OCI-LY7 (cell line): ENCODE results near the gene ATP9A. TPM values are rescaled to one million over a fixed set of nuclear protein-coding genes. Genes with fewer than 3 reads are reported as not detected.

ENCODE experiments used
- BruUV-seq: library from RNA; stranded (reverse); fragments of 400-500 nt; replicated peaks from 2 replicates; lab custom pipeline; 2021; lab: Mats Ljungman, UMichigan
- CTCF ChIA-PET: fragments of 300-600 bp; sonication (Branson Sonifier 250); formaldehyde crosslinking; loops from one replicate; lab custom pipeline; 2022; ENCODE audit warnings: antibody characterized with exemption; ENCODE audit not compliant: unreplicated experiment; lab: Charles Lee
- POLR2A ChIA-PET: fragments of 300-600 bp; sonication (Branson Sonifier 250); formaldehyde crosslinking; loops from one replicate; lab custom pipeline; 2022; ENCODE audit warnings: antibody characterized with exemption; lab: Charles Lee
- DNase-seq: peaks from one replicate; pipeline ENCODE4 v3.0.0-alpha.2; 2015; ENCODE audit warnings: low spot score
- H2AFZ ChIP-seq: fragments of 200-600 bp; sonication (generic), shearing (Covaris generic); 2 replicates; pipeline ENCODE4 v1.6.1; 2014; ENCODE audit warnings: mild to moderate bottlenecking, antibody characterized with exemption, low read length, moderate library complexity
- H3K27ac ChIP-seq: fragments of 200-600 bp; sonication (generic); 2 replicates; pipeline ENCODE4 v1.5.1; 2014; ENCODE audit warnings: mixed run types, low read depth, mild to moderate bottlenecking, moderate library complexity, low read length, inconsistent platforms; ENCODE audit not compliant: poor library complexity, severe bottlenecking
- H3K36me3 ChIP-seq: fragments of 200-600 bp; sonication (generic); 2 replicates; pipeline ENCODE4 v1.6.1; 2014; ENCODE audit warnings: mild to moderate bottlenecking, antibody characterized with exemption, low read length, moderate library complexity, mixed read lengths; ENCODE audit not compliant: insufficient read depth
- H3K4me1 ChIP-seq: fragments of 200-600 bp; sonication (generic); 2 replicates; pipeline ENCODE4 v1.5.1; 2014; ENCODE audit warnings: mild to moderate bottlenecking, low read length; ENCODE audit not compliant: insufficient read depth, poor library complexity, severe bottlenecking
- H3K4me2 ChIP-seq: fragments of 200-600 bp; sonication (generic); 2 replicates; pipeline ENCODE4 v1.6.1; 2014; ENCODE audit warnings: mild to moderate bottlenecking, low read length
- H3K4me3 ChIP-seq: fragments of 200-600 bp; sonication (generic); 2 replicates; pipeline ENCODE4 v1.5.1; 2014; ENCODE audit warnings: mild to moderate bottlenecking, low read depth, low read length; ENCODE audit not compliant: poor library complexity, severe bottlenecking
- H3K79me2 ChIP-seq: fragments of 200-600 bp; sonication (generic); 2 replicates; pipeline ENCODE4 v1.6.1; 2016; ENCODE audit warnings: low read depth, mild to moderate bottlenecking, low read length, moderate library complexity, mixed read lengths; ENCODE audit not compliant: insufficient read depth
- H3K9me2 ChIP-seq: fragments of 200-600 bp; sonication (generic); 2 replicates; pipeline ENCODE4 v1.6.1; 2016; ENCODE audit warnings: mild to moderate bottlenecking, low read length, mixed read lengths; ENCODE audit not compliant: insufficient read depth
- H3K9me3 ChIP-seq: fragments of 200-600 bp; sonication (generic); 2 replicates; pipeline ENCODE4 v1.6.1; 2014; ENCODE audit warnings: mild to moderate bottlenecking, mixed run types, low read length, mixed read lengths
- H4K20me1 ChIP-seq: fragments of 200-600 bp; sonication (generic); 2 replicates; pipeline ENCODE4 v1.6.1; 2014; ENCODE audit warnings: mild to moderate bottlenecking, antibody characterized with exemption, low read length, moderate library complexity, mixed read lengths; ENCODE audit not compliant: insufficient read depth
- CTCF ChIP-seq: fragments of 200-600 bp; sonication (generic); conservative IDR thresholded peaks from 2 replicates; pipeline ENCODE4 v1.5.1; 2014; ENCODE audit warnings: mild to moderate bottlenecking, antibody characterized with exemption, low read length, moderate library complexity, mixed read lengths
- EZH2phosphoT487 ChIP-seq: fragments of 200-600 bp; sonication (generic); IDR thresholded peaks from 2 replicates; pipeline ENCODE4 v1.6.1; 2018; ENCODE audit warnings: low read depth, borderline replicate concordance, mild to moderate bottlenecking, mixed run types, antibody characterized with exemption, low read length, moderate library complexity, mixed read lengths
- intact Hi-C: fragments of 100-400 bp; cut with micrococcal nuclease; formaldehyde crosslinking; loops from one replicate; pipeline ENCODE4 v1.10.0; 2022; ENCODE audit not compliant: unreplicated experiment
- total RNA-seq, 2 experiments: library from RNA; depleted of rRNA in 1 of 2; stranded (reverse); fragments of >200 nt in 1 of 2; shearing (Covaris generic) in 1 of 2; gene quantifications; 2 replicates each; pipeline ENCODE4 v1.2.3, GENCODE V29; 2014 to 2022

The ATP9A gene
- total RNA-seq, 2 experiments from 2014 or later, result 0.67 to 0.85 TPM

DNA sequence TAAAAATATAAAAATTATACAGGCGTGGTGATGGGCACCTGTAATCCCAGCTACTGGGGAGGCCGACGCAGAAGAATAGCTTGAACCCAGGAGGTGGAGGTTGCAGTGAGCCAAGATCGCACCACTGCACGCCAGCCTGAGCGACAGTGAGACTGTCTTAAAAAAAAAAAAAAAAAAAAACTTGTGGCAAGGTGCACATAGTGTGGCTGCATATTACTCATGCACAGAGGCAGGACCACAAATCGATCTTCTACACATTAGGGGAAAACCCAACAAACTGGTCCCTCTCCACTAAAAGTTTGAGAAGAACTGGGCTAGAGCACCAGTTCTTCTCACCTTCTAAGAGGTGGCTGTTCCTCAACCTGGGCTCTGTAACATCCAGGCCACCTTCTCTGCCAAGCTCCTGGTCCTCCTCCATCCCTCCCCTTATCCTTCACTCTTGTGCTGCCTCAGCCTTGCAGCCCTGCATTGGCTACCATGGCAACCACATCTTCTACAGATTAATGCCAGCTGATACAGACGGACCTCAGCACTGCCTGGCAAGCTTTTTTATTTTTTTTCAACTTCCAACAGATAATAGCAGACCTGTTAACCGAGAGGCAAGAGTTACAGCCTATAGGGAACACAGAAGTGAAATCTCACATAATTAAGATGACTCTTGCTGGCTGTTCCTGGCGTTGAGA is 88.0 kb downstream of the ATP9A start:
- no peak for TF ChIP-seq EZH2phosphoT487
- TF ChIP-seq CTCF, result no peak
- ChIA-PET CTCF (no interaction called here), POLR2A (interaction anchor here (0.6 kb wide), 1 partner anchor 18 kb away, joined by 4 read pairs; no protein-coding TSS in a partner anchor)
- Histone ChIP-seq H4K20me1 (no peaks in the 10 kb centered on the region), H3K4me1 (peaks cover 22% of the 10 kb centered on the region), H3K9me3 (no peaks in the 10 kb centered on the region), H3K36me3 (no peaks in the 10 kb centered on the region), H2AFZ (no peak overlapping the region), H3K4me3 (no peak overlapping the region), H3K79me2 (no peaks in the 10 kb centered on the region), H3K27ac (no peak overlapping the region), H3K9me2 (no peaks in the 10 kb centered on the region), H3K4me2 (no peak overlapping the region)
- intact Hi-C loops, result no loop called here
- no peak for DNase-seq
- no TSS peak for BruUV-seq

- ChIA-PET POLR2A (no interaction called here), CTCF (no interaction called here)
- no peaks in the 10 kb centered on the region for H4K20me1 ChIP-seq
- no peak overlapping the region for H3K4me3 ChIP-seq
- no peak overlapping the region for H3K27ac ChIP-seq
- no TSS peak for BruUV-seq
- DNase-seq, result no peak
- no peaks in the 10 kb centered on the region for H3K36me3 ChIP-seq
- no peaks in the 10 kb centered on the region for H3K9me2 ChIP-seq
- no peak overlapping the region for H2AFZ ChIP-seq
- H3K4me1 ChIP-seq, result peaks cover 14% of the 10 kb centered on the region
- no peaks in the 10 kb centered on the region for H3K9me3 ChIP-seq
- no peaks in the 10 kb centered on the region for H3K79me2 ChIP-seq
- intact Hi-C loops, result no loop called here
- TF ChIP-seq EZH2phosphoT487 (no peak), CTCF (no peak)
- H3K4me2 ChIP-seq, result no peak overlapping the region
Measured at GRCh38 chr20:51679254-51679921, 88.8 kb downstream of the ATP9A start.
